Stimulated activated naive CD8-positive, alpha-beta T cell treated with anti-CD3 and anti-CD28 coated beads, Interleukin-15, Interleukin-2, amounts not matched to agents 100 ng/mL and 50 ng/mL, for 24 hours (primary cell): ENCODE data around the gene TTYH2.
"Not testable (repeated sequence)": the region's sequence is repeated elsewhere in the genome, so short reads cannot be mapped to it uniquely, and the experiment has no call there.

Experiments
- H3K27ac Mint-ChIP-seq: one replicate; pipeline ENCODE4 v1.8.0; 2021; ENCODE audit warnings: mild to moderate bottlenecking, mixed read lengths
- H3K27me3 Mint-ChIP-seq: one replicate; pipeline ENCODE4 v1.8.0; 2021; ENCODE audit warnings: mixed read lengths
- H3K36me3 Mint-ChIP-seq: one replicate; pipeline ENCODE4 v1.8.0; 2021; ENCODE audit warnings: low read depth, mixed read lengths
- H3K4me1 Mint-ChIP-seq: one replicate; pipeline ENCODE4 v1.8.0; 2021; ENCODE audit warnings: low read depth, mixed read lengths
- H3K4me3 Mint-ChIP-seq: one replicate; pipeline ENCODE4 v1.8.0; 2021; ENCODE audit warnings: mild to moderate bottlenecking, mixed read lengths
- H3K9me3 Mint-ChIP-seq: one replicate; pipeline ENCODE4 v1.8.0; 2021; ENCODE audit warnings: mixed read lengths

TTYH2 gene

GRCh38 chr17:74245871-74246270 is 32.5 kb downstream of the TTYH2 start:
- Mint-ChIP-seq H3K36me3 (peaks cover 5% of the 10 kb centered on the region), H3K4me3 (no peak overlapping the region), H3K27ac (no peak overlapping the region), H3K27me3 (no peaks in the 10 kb centered on the region), H3K9me3 (no peaks in the 10 kb centered on the region), H3K4me1 (no peaks in the 10 kb centered on the region)

- Mint-ChIP-seq H3K4me3 (no peak overlapping the region), H3K36me3 (peaks cover 13% of the 10 kb centered on the region), H3K9me3 (no peaks in the 10 kb centered on the region), H3K27me3 (no peaks in the 10 kb centered on the region), H3K4me1 (no peaks in the 10 kb centered on the region), H3K27ac (no peak overlapping the region)
Measured at GRCh38 chr17:74249590-74250270, 36.4 kb downstream of the TTYH2 start.

DNA sequence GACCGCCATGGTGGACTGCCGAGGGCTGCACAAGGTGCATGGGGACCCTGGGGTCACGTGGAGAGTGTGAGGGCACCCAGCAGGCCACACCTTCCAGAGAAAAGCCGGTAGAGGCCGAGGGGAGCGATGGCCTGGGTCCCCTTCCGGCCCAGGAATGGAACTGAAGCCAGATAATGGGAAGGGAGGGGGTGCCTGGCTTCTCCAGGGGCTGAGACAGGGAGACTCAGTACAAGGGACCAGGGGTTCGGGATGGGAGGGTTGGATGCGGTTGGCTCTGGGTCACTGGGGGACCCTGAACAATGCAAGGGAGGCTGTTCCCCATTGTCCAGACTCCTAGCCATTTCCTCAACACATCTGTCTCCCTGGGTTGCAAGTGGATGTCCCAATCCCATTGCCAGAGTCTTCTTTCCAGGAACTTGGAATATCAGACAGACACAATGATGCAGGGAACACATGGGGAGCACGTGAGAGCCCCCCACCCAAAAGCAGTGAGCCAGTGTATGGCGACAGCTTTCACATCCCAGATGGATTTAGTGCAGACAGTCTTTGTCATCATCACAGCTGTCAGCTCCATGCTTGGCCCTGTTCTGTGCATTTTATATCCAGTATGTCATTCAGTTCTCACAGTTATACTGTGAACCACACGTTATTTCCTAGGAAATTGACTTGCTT is 37.1 kb downstream of the TTYH2 start:
- H3K4me1 Mint-ChIP-seq = no peaks in the 10 kb centered on the region
- peaks cover 13% of the 10 kb centered on the region for H3K36me3 Mint-ChIP-seq
- H3K27ac Mint-ChIP-seq = no peak overlapping the region
- no peak overlapping the region for H3K4me3 Mint-ChIP-seq
- no peaks in the 10 kb centered on the region for H3K9me3 Mint-ChIP-seq
- H3K27me3 Mint-ChIP-seq = no peaks in the 10 kb centered on the region

- no peak overlapping the region for H3K4me3 Mint-ChIP-seq
- no peaks in the 10 kb centered on the region for H3K9me3 Mint-ChIP-seq
- H3K36me3 Mint-ChIP-seq = peaks cover 13% of the 10 kb centered on the region
- H3K4me1 Mint-ChIP-seq = no peaks in the 10 kb centered on the region
- no peak overlapping the region for H3K27ac Mint-ChIP-seq
- no peaks in the 10 kb centered on the region for H3K27me3 Mint-ChIP-seq
Measured at GRCh38 chr17:74251051-74251450, 37.7 kb downstream of the TTYH2 start.

- H3K4me1 Mint-ChIP-seq = no peaks in the 10 kb centered on the region
Measured at GRCh38 chr17:74251569-74251968, 38.2 kb downstream of the TTYH2 start.

DNA sequence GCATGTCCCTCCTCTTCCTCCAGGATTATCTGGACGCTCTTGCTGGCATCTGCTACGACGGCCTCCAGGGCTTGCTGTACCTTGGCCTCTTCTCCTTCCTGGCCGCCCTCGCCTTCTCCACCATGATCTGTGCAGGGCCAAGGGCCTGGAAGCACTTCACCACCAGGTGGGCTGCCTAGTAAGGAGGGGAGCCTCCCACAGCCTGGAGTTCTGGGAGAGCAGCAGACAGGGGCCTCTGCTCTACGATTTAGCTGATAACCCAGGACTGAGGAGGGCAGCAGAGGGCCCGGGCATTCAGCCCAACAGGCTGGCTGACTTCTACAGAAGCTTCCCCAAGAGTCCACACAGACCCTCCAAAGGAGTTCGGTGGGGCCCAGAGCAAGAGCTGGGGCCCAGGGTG is 38.8 kb downstream of the TTYH2 start:
- H3K27ac Mint-ChIP-seq = no peak overlapping the region
- H3K36me3 Mint-ChIP-seq = peaks cover 9% of the 10 kb centered on the region
- H3K9me3 Mint-ChIP-seq = no peaks in the 10 kb centered on the region
- no peak overlapping the region for H3K4me3 Mint-ChIP-seq
- H3K27me3 Mint-ChIP-seq = no peaks in the 10 kb centered on the region
- H3K4me1 Mint-ChIP-seq = no peaks in the 10 kb centered on the region

More at GRCh38 chr17:74251569-74251968, 38.2 kb downstream of the TTYH2 start:
- H3K4me3 Mint-ChIP-seq = no peak overlapping the region
- H3K27ac Mint-ChIP-seq = no peak overlapping the region
- H3K9me3 Mint-ChIP-seq = no peaks in the 10 kb centered on the region
- peaks cover 11% of the 10 kb centered on the region for H3K36me3 Mint-ChIP-seq
- no peaks in the 10 kb centered on the region for H3K27me3 Mint-ChIP-seq

DNA sequence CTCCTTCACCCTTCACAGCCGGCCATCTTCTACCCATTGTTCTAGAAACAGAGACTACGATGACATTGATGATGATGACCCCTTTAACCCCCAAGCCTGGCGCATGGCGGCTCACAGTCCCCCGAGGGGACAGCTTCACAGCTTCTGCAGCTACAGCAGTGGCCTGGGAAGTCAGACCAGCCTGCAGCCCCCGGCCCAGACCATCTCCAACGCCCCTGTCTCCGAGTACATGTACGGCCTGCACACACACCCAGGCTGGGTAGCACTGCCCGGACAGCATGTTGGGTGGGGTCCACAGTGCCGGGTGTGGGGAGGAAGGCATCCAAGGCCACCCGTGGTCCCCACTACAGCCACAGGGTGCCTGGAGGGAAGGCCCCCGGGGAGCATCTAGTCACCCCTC is 39.7 kb downstream of the TTYH2 start:
- Mint-ChIP-seq H3K4me3 (no peak overlapping the region), H3K4me1 (no peaks in the 10 kb centered on the region), H3K27me3 (no peaks in the 10 kb centered on the region), H3K36me3 (peaks cover 9% of the 10 kb centered on the region), H3K9me3 (no peaks in the 10 kb centered on the region), H3K27ac (no peak overlapping the region)

GRCh38 chr17:74257311-74257710 is 43.9 kb downstream of the TTYH2 start:
- H3K27ac Mint-ChIP-seq = no peak overlapping the region
- H3K36me3 Mint-ChIP-seq = peaks cover 4% of the 10 kb centered on the region
- H3K4me3 Mint-ChIP-seq = no peak overlapping the region
- no peaks in the 10 kb centered on the region for H3K9me3 Mint-ChIP-seq
- H3K27me3 Mint-ChIP-seq = no peaks in the 10 kb centered on the region
- H3K4me1 Mint-ChIP-seq = no peaks in the 10 kb centered on the region

GRCh38 chr17:74259667-74260524 is 46.5 kb downstream of the TTYH2 start:
- H3K4me1 Mint-ChIP-seq = no peaks in the 10 kb centered on the region
- H3K4me3 Mint-ChIP-seq = no peak overlapping the region
- H3K27ac Mint-ChIP-seq = no peak overlapping the region
- no peaks in the 10 kb centered on the region for H3K36me3 Mint-ChIP-seq
- H3K27me3 Mint-ChIP-seq = no peaks in the 10 kb centered on the region
- no peaks in the 10 kb centered on the region for H3K9me3 Mint-ChIP-seq

DNA sequence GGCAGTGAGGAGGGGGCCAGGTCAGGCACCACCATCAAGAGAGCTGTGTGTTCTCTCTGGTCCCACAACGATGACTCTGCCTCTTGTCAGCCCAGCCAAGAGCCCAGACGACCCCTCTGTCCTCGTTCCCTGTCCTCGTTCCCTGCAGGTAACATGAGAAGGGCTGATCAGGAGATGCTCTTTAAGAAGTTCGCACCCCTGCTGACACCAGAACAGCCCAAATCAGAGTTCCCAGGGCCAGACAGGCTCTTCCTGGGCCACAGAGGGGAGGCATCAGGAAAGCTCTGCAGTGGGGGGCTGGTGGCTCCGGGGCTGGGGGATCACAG is 47.1 kb downstream of the TTYH2 start:
- H3K27ac Mint-ChIP-seq = no peak overlapping the region

DNA sequence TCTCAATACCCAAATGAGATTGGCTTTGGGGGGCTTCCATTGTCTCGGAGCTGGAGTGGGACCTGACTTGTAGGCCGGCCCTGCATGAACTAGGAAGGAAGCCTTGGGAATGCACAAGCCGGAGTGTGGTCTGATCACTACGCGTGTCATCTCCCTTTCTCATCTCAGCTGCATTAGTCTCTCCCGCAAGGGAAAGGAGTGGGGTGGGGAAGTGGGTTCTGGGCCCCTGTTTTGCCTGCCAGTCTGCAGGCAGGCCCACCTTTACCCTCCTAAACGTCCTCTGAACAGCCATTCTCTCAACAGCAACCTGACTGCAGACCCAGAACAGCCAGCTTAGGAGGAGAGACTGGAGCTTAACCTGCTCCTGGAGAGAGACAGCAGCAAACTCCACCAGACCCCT is 49.2 kb downstream of the TTYH2 start:
- no peaks in the 10 kb centered on the region for H3K36me3 Mint-ChIP-seq
- no peaks in the 10 kb centered on the region for H3K4me1 Mint-ChIP-seq
- H3K9me3 Mint-ChIP-seq = no peaks in the 10 kb centered on the region
- H3K4me3 Mint-ChIP-seq = no peak overlapping the region
- no peak overlapping the region for H3K27ac Mint-ChIP-seq
- H3K27me3 Mint-ChIP-seq = no peaks in the 10 kb centered on the region

More for the DNA sequence above, 47.1 kb downstream of the TTYH2 start:
- no peaks in the 10 kb centered on the region for H3K27me3 Mint-ChIP-seq
- H3K4me3 Mint-ChIP-seq = no peak overlapping the region
- H3K36me3 Mint-ChIP-seq = no peaks in the 10 kb centered on the region
- no peaks in the 10 kb centered on the region for H3K4me1 Mint-ChIP-seq
- no peaks in the 10 kb centered on the region for H3K9me3 Mint-ChIP-seq

DNA sequence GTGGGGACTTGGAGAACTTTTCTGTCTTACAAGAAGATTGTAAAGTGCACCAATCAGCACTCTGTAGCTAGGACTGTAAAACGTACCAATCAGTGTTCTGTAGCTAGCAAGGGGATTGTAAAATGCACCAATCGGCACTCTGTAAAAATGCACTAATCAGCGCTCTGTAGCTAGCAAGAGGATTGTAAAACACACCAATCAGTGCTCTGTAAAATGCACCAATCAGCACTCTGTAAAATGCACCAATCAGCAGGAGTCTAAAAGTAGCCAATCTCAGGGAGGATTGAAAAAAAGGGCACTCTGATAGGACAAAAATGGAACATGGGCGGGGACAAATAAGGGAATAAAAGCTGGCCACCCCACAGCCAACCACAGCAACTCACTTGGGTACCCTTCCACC is 53.7 kb downstream of the TTYH2 start:
- not testable (repeated sequence) for H3K27ac Mint-ChIP-seq, H3K27me3 Mint-ChIP-seq

GRCh38 chr17:74267579-74267978 is 54.2 kb downstream of the TTYH2 start:
- H3K36me3 Mint-ChIP-seq = no peaks in the 10 kb centered on the region
- peaks cover 3% of the 10 kb centered on the region for H3K27me3 Mint-ChIP-seq
- H3K4me1 Mint-ChIP-seq = no peaks in the 10 kb centered on the region
- H3K9me3 Mint-ChIP-seq = no peaks in the 10 kb centered on the region
- no peak overlapping the region for H3K27ac Mint-ChIP-seq
- no peak overlapping the region for H3K4me3 Mint-ChIP-seq

More for the DNA sequence above, 53.7 kb downstream of the TTYH2 start:
- not testable (repeated sequence) for H3K36me3 Mint-ChIP-seq, H3K9me3 Mint-ChIP-seq, H3K4me1 Mint-ChIP-seq, H3K4me3 Mint-ChIP-seq

- H3K9me3 Mint-ChIP-seq = no peaks in the 10 kb centered on the region
- H3K4me1 Mint-ChIP-seq = no peaks in the 10 kb centered on the region
- no peak overlapping the region for H3K27ac Mint-ChIP-seq
- no peak overlapping the region for H3K4me3 Mint-ChIP-seq
- no peaks in the 10 kb centered on the region for H3K36me3 Mint-ChIP-seq
- H3K27me3 Mint-ChIP-seq = peaks cover 3% of the 10 kb centered on the region
Measured at GRCh38 chr17:74267987-74268499, 54.7 kb downstream of the TTYH2 start.

DNA sequence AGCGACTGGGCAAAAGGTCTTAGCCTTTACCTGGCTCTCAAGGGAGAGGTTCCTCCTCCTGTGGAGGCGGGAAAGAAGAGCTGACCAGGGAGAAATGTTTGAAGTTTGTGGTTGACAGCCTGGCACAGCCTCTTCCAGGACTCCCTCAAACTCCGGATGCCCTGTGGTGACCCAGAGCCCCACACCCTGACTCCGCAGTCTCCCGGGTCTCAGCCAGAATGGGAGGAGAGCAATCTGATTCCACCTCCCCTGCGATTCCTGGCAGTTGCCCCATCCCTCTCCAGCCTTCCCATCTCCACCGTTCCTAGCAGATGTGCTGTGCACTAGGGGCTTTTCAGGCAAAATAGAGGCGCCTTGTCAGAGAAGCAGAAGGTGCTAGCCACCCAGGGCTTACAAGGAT is 55.2 kb downstream of the TTYH2 start:
- H3K4me3 Mint-ChIP-seq = no peak overlapping the region
- H3K27me3 Mint-ChIP-seq = peaks cover 3% of the 10 kb centered on the region
- H3K4me1 Mint-ChIP-seq = peaks cover 1% of the 10 kb centered on the region
- no peaks in the 10 kb centered on the region for H3K9me3 Mint-ChIP-seq
- H3K36me3 Mint-ChIP-seq = no peaks in the 10 kb centered on the region
- H3K27ac Mint-ChIP-seq = no peak overlapping the region
